Activated T-cell treated with anti-CD3 and anti-CD28 coated beads for 4 hours (primary cell): Measurements from ENCODE around the gene RGMB.

ENCODE experiments used
- DNase-seq: peaks from one replicate; pipeline ENCODE4 v3.0.0-alpha.2; 2020

RGMB gene

GRCh38 chr5:98786191-98786853, 12.9 kb downstream of the RGMB start:
- DNase-seq = no peak

DNA sequence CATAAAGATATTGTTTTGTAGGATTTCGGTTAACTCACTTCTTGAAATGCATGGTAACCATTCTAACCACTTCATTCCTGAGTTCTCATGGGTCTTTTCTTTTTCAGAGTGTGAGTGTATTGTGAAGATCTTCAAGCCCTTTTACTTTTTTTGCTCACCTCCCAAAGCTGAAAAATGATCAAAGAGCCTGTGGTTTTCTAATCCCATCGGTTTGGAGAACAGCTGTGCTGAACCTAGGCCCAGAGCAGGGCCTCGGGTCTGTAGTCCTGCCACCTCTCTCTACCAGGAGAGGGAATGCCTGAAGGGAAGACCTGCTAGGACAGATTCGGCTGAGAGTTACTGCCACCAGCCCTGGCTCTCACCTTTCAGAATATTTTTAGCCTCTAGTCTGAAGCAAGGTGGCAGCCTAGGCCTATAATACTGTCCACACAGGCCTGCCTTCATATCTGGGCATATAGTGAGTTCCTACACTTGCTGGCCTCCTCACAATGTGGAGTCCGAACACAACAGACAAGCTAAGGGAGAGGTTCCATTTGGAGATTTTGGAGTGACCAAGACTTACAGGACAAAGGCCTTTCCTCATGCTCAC, 13.8 kb downstream of the RGMB start:
- no peak for DNase-seq

DNA sequence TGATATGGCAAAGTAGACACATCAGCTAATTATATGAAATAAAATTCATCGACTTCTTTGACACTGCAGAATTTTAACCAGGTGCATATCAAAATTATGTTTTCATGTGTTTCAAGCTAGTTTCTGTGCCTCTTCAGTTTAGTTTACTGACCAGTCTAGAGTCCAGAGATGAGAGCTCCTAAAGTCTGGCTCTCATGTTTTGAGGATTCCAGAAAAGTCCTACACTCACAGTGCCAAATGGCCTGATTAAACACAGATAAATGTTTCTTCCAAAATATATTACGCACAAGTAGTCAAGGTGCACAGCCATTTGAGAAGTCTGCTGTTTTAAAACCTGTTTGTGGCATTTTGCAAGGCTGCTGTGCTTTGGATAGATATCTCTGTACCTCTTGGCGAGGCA, 15.6 kb downstream of the RGMB start:
- DNase-seq = no peak

GRCh38 chr5:98791001-98791519, 17.6 kb downstream of the RGMB start:
- no peak for DNase-seq

GRCh38 chr5:98791898-98792580, 18.6 kb downstream of the RGMB start:
- DNase-seq = no peak

DNA sequence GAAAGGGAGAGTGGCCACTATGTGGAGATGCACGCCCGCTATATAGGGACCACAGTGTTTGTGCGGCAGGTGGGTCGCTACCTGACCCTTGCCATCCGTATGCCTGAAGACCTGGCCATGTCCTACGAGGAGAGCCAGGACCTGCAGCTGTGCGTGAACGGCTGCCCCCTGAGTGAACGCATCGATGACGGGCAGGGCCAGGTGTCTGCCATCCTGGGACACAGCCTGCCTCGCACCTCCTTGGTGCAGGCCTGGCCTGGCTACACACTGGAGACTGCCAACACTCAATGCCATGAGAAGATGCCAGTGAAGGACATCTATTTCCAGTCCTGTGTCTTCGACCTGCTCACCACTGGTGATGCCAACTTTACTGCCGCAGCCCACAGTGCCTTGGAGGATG, 19.8 kb downstream of the RGMB start:
- DNase-seq = no peak

- DNase-seq = no peak
These were observed 20.5 kb downstream of the RGMB start for GRCh38 chr5:98794001-98794400.

GRCh38 chr5:98794414-98795080, 21.1 kb downstream of the RGMB start:
- DNase-seq = no peak

- no peak for DNase-seq
These were observed 21.8 kb downstream of the RGMB start for GRCh38 chr5:98795243-98795642.

DNA sequence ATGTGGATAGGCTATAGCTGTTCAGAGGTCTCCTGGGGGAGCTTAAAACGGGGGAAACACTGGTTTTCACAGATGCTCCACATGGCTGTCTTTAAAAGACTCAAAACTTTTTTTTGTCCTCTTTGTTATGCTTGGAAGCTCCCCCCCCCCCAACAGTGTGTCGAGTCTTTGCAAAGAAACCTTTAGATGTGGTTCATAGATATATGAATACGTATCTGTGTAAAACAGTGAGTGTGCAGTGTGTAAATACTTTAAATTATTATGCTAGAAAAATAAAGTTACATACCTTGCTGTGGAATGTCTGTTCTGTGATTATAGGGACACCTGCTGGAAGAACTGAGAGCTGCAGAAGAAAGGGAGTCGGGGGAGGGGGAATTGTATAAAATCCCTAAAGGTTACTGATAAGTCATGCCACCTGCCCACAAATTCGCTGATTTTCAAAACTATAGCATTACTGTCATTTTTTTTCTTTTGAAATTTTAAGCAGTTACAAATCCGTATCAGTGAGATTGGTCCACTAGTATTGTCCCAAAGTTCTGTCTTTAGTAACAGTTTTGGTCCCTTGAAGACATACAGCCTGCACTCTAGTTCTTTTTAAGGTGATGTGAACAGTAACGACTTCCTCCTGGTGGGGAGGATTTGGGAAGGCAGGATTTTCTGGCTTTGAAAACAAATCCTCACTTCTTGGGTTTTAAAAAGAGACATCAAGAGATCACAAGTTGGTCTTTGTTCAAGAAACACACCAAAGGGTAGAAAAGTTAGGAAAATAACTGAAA, 22.9 kb downstream of the RGMB start:
- DNase-seq = peak; percentile 62

DNA sequence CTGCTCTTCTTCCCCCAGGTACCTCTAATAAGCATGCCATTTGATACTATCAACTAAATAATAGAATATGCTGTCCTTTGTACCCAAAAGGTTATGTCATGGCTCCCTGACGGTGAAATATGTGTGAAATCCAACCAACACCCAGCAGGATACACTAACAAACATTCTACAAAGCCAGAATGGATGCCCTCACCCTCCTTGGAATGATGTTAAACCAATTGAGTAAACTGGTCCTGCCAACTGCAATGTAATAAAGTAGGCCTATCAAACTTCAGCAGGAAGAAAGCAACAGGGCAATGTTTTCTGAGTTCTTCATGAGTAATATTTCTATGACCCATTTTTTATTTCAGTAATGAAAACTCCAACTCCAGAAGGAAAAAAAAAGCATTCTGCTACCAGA, 24.9 kb downstream of the RGMB start:
- no peak for DNase-seq

DNA sequence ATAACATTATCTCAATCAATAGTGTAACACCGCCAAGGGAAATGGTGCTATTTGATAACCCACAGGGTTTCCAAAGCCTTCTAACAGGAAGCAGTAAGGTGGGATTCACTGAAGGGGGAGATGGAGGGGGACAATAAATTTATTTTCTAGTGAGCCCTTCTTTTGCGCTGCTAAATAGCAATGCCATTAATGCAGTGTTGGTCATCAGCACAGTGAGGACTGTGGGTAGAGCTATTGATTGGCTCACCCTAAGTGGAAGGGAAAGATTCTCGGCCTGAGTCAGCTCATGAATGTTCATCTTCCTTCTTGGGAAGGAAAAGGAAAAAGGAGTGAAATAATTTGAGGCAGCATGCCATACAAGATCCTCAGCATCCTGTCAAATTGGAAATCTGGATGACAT, 25.4 kb downstream of the RGMB start:
- no peak for DNase-seq

GRCh38 chr5:98804066-98804465, 30.6 kb downstream of the RGMB start:
- DNase-seq = no peak

GRCh38 chr5:98805070-98805469, 31.6 kb downstream of the RGMB start:
- no peak for DNase-seq

GRCh38 chr5:98807806-98808205, 34.3 kb downstream of the RGMB start:
- DNase-seq = no peak

DNA sequence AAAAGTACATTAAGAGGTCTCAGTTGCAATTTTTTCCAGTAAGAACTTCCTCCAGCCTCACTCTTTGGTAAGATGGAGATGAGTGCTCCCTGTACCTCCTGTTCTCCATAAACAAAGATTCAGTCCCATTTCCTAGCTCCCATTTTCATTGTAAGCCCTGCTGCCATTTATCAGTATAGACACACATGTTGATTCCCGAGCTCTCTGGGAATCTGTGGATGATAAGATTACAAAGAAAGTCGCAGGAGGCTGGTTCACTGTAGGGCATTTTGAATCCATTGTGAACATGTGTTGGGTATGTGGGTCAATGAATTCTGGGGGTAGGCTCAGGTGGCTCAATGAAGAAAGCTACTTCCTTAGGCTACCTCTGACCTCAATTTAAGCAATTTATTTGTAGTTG, 36.7 kb downstream of the RGMB start:
- no peak for DNase-seq

- DNase-seq = no peak
These were observed 40.3 kb downstream of the RGMB start for GRCh38 chr5:98813755-98814154.

- DNase-seq = no peak
These were observed 43.2 kb downstream of the RGMB start for GRCh38 chr5:98816582-98817222.

DNA sequence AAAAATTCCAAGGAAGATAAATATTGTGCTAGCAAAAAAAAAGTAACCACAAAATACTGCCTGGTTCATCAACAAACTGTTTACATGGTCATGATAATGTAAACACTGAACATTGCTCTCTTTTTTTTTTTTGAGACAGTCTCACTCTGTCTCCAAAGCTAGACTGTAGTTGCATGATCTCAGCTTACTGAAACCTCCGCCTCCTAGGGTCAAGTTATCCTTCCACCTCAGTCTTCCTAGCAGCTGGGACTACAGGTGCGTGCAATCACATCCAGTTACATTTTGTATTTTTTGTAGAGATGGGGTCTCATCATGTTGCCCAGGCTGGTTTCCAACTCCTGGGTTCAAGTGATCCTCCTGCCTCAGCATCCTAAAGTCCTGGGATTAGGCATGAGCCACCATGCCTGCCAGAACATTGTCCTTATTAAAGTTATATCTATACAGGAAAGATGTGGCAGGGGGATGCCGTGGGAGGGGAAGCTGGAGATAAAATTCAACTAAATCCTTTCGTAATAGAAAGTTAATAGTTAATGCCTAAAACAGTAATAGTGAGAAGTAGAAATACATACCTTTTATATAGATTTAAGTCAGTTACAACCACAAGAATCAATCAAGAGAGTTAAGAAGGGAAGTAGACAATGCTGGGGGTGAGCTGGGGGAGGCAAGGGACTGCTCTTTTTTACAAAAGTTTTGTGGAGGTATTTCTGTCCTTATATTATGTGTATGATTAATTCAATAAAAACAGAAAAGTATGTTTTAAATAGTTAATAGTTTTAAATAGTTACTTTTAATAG, 52.3 kb downstream of the RGMB start:
- no peak for DNase-seq

- no peak for DNase-seq
These were observed 53.7 kb downstream of the RGMB start for GRCh38 chr5:98827161-98827560.

GRCh38 chr5:98827588-98828284, 54.3 kb downstream of the RGMB start:
- no peak for DNase-seq
